K562 (cell line): Measurements from ENCODE around the gene LSM14B. TPM values are rescaled to one million over a fixed set of nuclear protein-coding genes. Genes with fewer than 3 reads are reported as not detected.

Source experiments
- ATAC-seq: fragments of 200-7000 bp; cut with Tn5 transposase; 3 replicates; pipeline ENCODE4 v1.9.1; 2020; ENCODE audit warnings: moderate library complexity
- BruUV-seq: library from RNA; stranded (reverse); fragments of 400-500 nt; replicated peaks from 2 replicates; lab custom pipeline; 2021; lab: Mats Ljungman, UMichigan
- CTCF ChIA-PET: fragments of 300-600 bp; formaldehyde crosslinking; extraction: SDS; loops from one replicate; lab custom pipeline; 2021; ENCODE audit warnings: low intra/inter-chr PET ratio; lab: Yijun Ruan, JAX
- POLR2A ChIA-PET: fragments of 300-600, 350-650 bp; sonication (Branson Sonifier 250); formaldehyde crosslinking; extraction: SDS; loops from one replicate; lab custom pipeline; 2021; ENCODE audit warnings: antibody characterized with exemption, inconsistent platforms; lab: Yijun Ruan, JAX
- DNase-seq, 4 experiments: peaks; one replicate each; pipeline versions ENCODE4 v3.0.0 to v3.0.0-alpha.2; 2011 to 2018; ENCODE audit warnings: low spot score in 3 of 4, mixed read lengths in 3 of 4; ENCODE audit errors: extremely low read depth in 1 of 4
- FAIRE-seq: peaks from 2 replicates; lab custom pipeline; 2011; peaks lifted over from hg19 to GRCh38; lab: Jason Lieb, UNC
- H2AFZ ChIP-seq: 2 replicates; pipeline ENCODE4 v1.6.0; 2011; ENCODE audit warnings: low read depth, low read length, control low read depth, inconsistent platforms
- H3K27ac ChIP-seq: fragments of 200-600 bp; 3 replicates; pipeline ENCODE4 v1.8.0; 2011; ENCODE audit warnings: low read depth, mild to moderate bottlenecking, control low read depth, inconsistent platforms, low read length, moderate library complexity, mixed read lengths; ENCODE audit errors: extremely low read depth
- H3K27me3 ChIP-seq, 2 experiments: fragments of 300-600 bp in 1 of 2; 2 replicates in 1 of 2; 3 replicates in 1 of 2; pipeline versions ENCODE4 v1.6.0 to v1.8.0; 2011; ENCODE audit warnings: inconsistent platforms in 2 of 2, low read length in 2 of 2, mild to moderate bottlenecking in 1 of 2, mixed read lengths in 1 of 2, moderate library complexity in 1 of 2; ENCODE audit not compliant: control insufficient read depth in 2 of 2, insufficient read depth in 2 of 2
- H3K36me3 ChIP-seq: fragments of 300-600 bp; 3 replicates; pipeline ENCODE4 v1.8.0; 2011; ENCODE audit warnings: mild to moderate bottlenecking, low read length, inconsistent platforms; ENCODE audit not compliant: control insufficient read depth, insufficient read depth
- H3K4me1 ChIP-seq, 2 experiments: fragments of 200-600 bp in 1 of 2; replicated peaks in 1 of 2; 2 replicates in 1 of 2; 3 replicates in 1 of 2; pipeline versions ENCODE4 v1.5.1 to v1.8.0; 2011; ENCODE audit warnings: inconsistent platforms in 2 of 2, low read length in 2 of 2, mild to moderate bottlenecking in 1 of 2, mixed read lengths in 1 of 2, moderate library complexity in 1 of 2; ENCODE audit not compliant: control insufficient read depth in 2 of 2, insufficient read depth in 2 of 2
- H3K4me2 ChIP-seq: 2 replicates; pipeline ENCODE4 v1.6.1; 2011; ENCODE audit warnings: low read length, control low read depth, inconsistent platforms, mixed read lengths; ENCODE audit not compliant: insufficient read depth
- H3K4me3 ChIP-seq: fragments of 200-600 bp; sonication (generic), shearing (Covaris generic); 2 replicates; pipeline ENCODE4 v1.5.1; 2016; ENCODE audit warnings: control low read depth, inconsistent platforms
- H3K79me2 ChIP-seq: fragments of 200-600 bp; 3 replicates; pipeline ENCODE4 v1.8.0; 2011; ENCODE audit warnings: low read length, inconsistent platforms; ENCODE audit not compliant: control insufficient read depth, insufficient read depth
- H3K9ac ChIP-seq, 2 experiments: 2 replicates each; pipeline versions ENCODE4 v1.6.0 to v1.6.1; 2011; ENCODE audit warnings: low read depth in 2 of 2, low read length in 2 of 2, control low read depth in 1 of 2, inconsistent platforms in 1 of 2, mild to moderate bottlenecking in 1 of 2, mixed read lengths in 1 of 2; ENCODE audit not compliant: insufficient read depth in 1 of 2
- H3K9me1 ChIP-seq: one replicate; pipeline ENCODE4 v1.6.0; 2011; ENCODE audit warnings: inconsistent platforms, mild to moderate bottlenecking, low read length, moderate library complexity; ENCODE audit not compliant: control insufficient read depth, insufficient read depth
- H3K9me3 ChIP-seq: replicated peaks from 2 replicates; pipeline ENCODE4 v1.5.1; 2011; ENCODE audit warnings: low read depth, low read length, inconsistent platforms; ENCODE audit not compliant: control insufficient read depth, insufficient read depth
- H4K20me1 ChIP-seq: replicated peaks from 2 replicates; pipeline ENCODE4 v1.6.1; 2011; ENCODE audit warnings: low read length, inconsistent platforms, mixed read lengths; ENCODE audit not compliant: control insufficient read depth, insufficient read depth
- CCNT2 ChIP-seq: IDR thresholded peaks from 2 replicates; pipeline ENCODE4 v1.6.1; 2011; ENCODE audit warnings: borderline replicate concordance, low read depth, mild to moderate bottlenecking, moderate library complexity, mixed read lengths, low read length; ENCODE audit not compliant: insufficient read length; ENCODE audit errors: extremely low read depth
- PCBP1 ChIP-seq: fragments of 200-400 bp; formaldehyde crosslinking; IDR thresholded peaks from 2 replicates; pipeline ENCODE4 v1.6.1; 2018; ENCODE audit warnings: mild to moderate bottlenecking, low read depth, low read length; ENCODE audit not compliant: poor library complexity, severe bottlenecking
- POLR2G ChIP-seq: fragments of 200-400 bp; formaldehyde crosslinking; IDR thresholded peaks from 2 replicates; pipeline ENCODE4 v1.6.1; 2017; ENCODE audit warnings: low read depth, mild to moderate bottlenecking, antibody characterized with exemption, low read length, moderate library complexity
- RBFOX2 ChIP-seq: fragments of 200-400 bp; formaldehyde crosslinking; IDR thresholded peaks from 2 replicates; pipeline ENCODE4 v1.6.1; 2017; ENCODE audit warnings: low read depth, mild to moderate bottlenecking, low read length, moderate library complexity
- TAF7 ChIP-seq: fragments of 450-650 bp; IDR thresholded peaks from 2 replicates; pipeline ENCODE4 v1.6.1; 2016; ENCODE audit warnings: missing genetic modification characterization, missing compliant biosample characterization
- ZNF347 ChIP-seq: fragments of 450-650 bp; formaldehyde crosslinking; IDR thresholded peaks from 2 replicates; pipeline ENCODE4 v1.4.0; 2020; ENCODE audit warnings: low read depth, mild to moderate bottlenecking, moderate library complexity
- WGBS: fragments of 100-300 bp; shearing (Covaris generic); methylation state at CpG from one replicate; pipeline ENCODE4 v1.1.6; 2016; ENCODE audit warnings: low coverage, mixed read lengths; ENCODE audit not compliant: insufficient coverage; ENCODE audit errors: missing lambda C conversion rate; 5-methylcytosine and 5-hydroxymethylcytosine counted together
- in situ Hi-C: fragments of 300-500 bp; cut with MboI; formaldehyde crosslinking; loops from 4 replicates; pipeline ENCODE4 v1.15.0; 2018; ENCODE audit warnings: inconsistent platforms, mixed read lengths
- intact Hi-C: fragments of 100-400 bp; cut with micrococcal nuclease; formaldehyde crosslinking; loops from 2 replicates; pipeline ENCODE4 v1.14.2; 2022
- polyA plus RNA-seq, 8 experiments: library from polyadenylated mRNA; depleted of rRNA in 4 of 8; stranded (reverse) in 5 of 8; unstranded in 3 of 8; fragments of >200 nt; fragmentation: Nextera tagmentation in 2 of 8; fragmentation: Illumina TruSeq in 1 of 8; extraction: Ambion mirVana in 2 of 8; extraction: Trizol in 1 of 8; gene quantifications; 2 replicates each; pipeline versions ENCODE4 v1.2.1 to v1.2.3, GENCODE V29; 2011 to 2014; ENCODE audit warnings: inconsistent platforms in 1 of 8, missing spikeins in 1 of 8
- total RNA-seq, 7 experiments: library from RNA; depleted of rRNA in 6 of 7; stranded (reverse); fragments of >200 nt in 6 of 7; fragmentation: Illumina TruSeq in 2 of 7; extraction: Trizol in 2 of 7; gene quantifications; 2 replicates each; pipeline versions ENCODE4 v1.2.1 to v1.2.3, GENCODE V29; 2011 to 2021; ENCODE audit warnings: low replicate concordance in 1 of 7

The LSM14B gene
- total and polyA plus RNA-seq, 9 of the 15 experiments (the other 6 are each of a cell fraction or from before 2014, with no cell fraction given): 0.66 to 36.0 (median 20.2) TPM

- BruUV-seq: no TSS peak
- Histone ChIP-seq H3K4me2 (no peak overlapping the region), H4K20me1 (peaks cover 37% of the 10 kb centered on the region), H3K4me3 (no peak overlapping the region), H3K9me3 (no peaks in the 10 kb centered on the region), H3K9me1 (peaks cover 7% of the 10 kb centered on the region), H3K27me3 (no peaks in the 10 kb centered on the region), H3K9ac (peak overlapping the region in 1 of 2 experiments; percentile 86; a peak in 2 of 4 replicates), H2AFZ (no peak overlapping the region), H3K79me2 (peaks cover 98% of the 10 kb centered on the region), H3K4me1 (peaks cover 16 to 65% of the 10 kb centered on the region in 2 experiments; a peak in 4 of 5 replicates), H3K36me3 (peaks cover 62% of the 10 kb centered on the region; the same call in 2 of the 3 replicates), H3K27ac (no peak overlapping the region; the same call in 2 of the 3 replicates)
- WGBS: 85% methylated on average over 11 of the region's 11 CpGs
- POLR2A ChIA-PET: interaction anchor here (0.6 to 1.7 kb wide), 2 partner anchors 10 to 18 kb away, joined by 3 to 5 read pairs; no protein-coding TSS in a partner anchor
- in situ Hi-C loops (no loop called here), intact Hi-C loops (no loop called here)
- CTCF ChIA-PET: no interaction called here
- FAIRE-seq: no peak
- no peak for ATAC-seq
- no peak for DNase-seq
- TF ChIP-seq TAF7 (tag) (no peak), CCNT2 (no peak), POLR2G (peak; percentile 11; the same call in 1 of the 2 replicates), RBFOX2 (peak; percentile 34)
Measured at GRCh38 chr20:62151225-62151624, 28.9 kb downstream of the LSM14B start.

- no peaks in the 10 kb centered on the region for H3K9me3 ChIP-seq
Measured at GRCh38 chr20:62151835-62152364, 29.6 kb downstream of the LSM14B start.

More at GRCh38 chr20:62151835-62152364, 29.6 kb downstream of the LSM14B start:
- Histone ChIP-seq H3K36me3 (peaks cover 64% of the 10 kb centered on the region; the same call in 2 of the 3 replicates), H3K4me3 (no peak overlapping the region), H3K27ac (no peak overlapping the region), H2AFZ (no peak overlapping the region), H3K9me1 (peaks cover 12% of the 10 kb centered on the region), H3K4me2 (no peak overlapping the region), H4K20me1 (peaks cover 43% of the 10 kb centered on the region), H3K79me2 (peaks cover 98% of the 10 kb centered on the region), H3K27me3 (no peaks in the 10 kb centered on the region), H3K9ac (no peak overlapping the region), H3K4me1 (peaks cover 16 to 65% of the 10 kb centered on the region in 2 experiments; a peak in 4 of 5 replicates)
- CTCF ChIA-PET: no interaction called here
- POLR2A ChIA-PET: no interaction called here
- ATAC-seq (no peak), DNase-seq (no peak), FAIRE-seq (no peak)
- WGBS: 98% methylated on average over 7 of the region's 23 CpGs
- in situ Hi-C loops (no loop called here), intact Hi-C loops (no loop called here)
- BruUV-seq: no TSS peak
- TF ChIP-seq PCBP1 (peak; percentile 34), ZNF347 (CRISPR knock-in tag) (no peak)
